Uterus (tissue), 2 donors: Measurements from ENCODE around the gene FKBP3.

Source experiments
- CTCF ChIP-seq, 4 experiments: fragments of 200-600 bp in 2 of 4; fragments of 450-650 bp in 2 of 4; sonication (generic) in 2 of 4; IDR thresholded peaks; one replicate each; pipeline ENCODE4 v1.5.1; 2016 to 2019; ENCODE audit warnings: antibody characterized with exemption in 4 of 4, mild to moderate bottlenecking in 2 of 4, moderate library complexity in 1 of 4
- POLR2A ChIP-seq, 2 donors: fragments of 450-650 bp; IDR thresholded peaks; one replicate each; pipeline ENCODE4 v1.6.1; 2016; ENCODE audit warnings: antibody characterized with exemption in 2 of 2, mild to moderate bottlenecking in 1 of 2, moderate library complexity in 1 of 2

GRCh38 chr14:45133683-45134050 lies 614 bp downstream of the FKBP3 start:
- no peak for TF ChIP-seq CTCF (IDR thresholded peaks at IDR 0.05)
- TF ChIP-seq POLR2A (IDR thresholded peaks at IDR 0.05) = no peak
